HG02623 (cell line): ENCODE measurements around the gene RETSAT.

Source experiments
- ATAC-seq: cut with Tn5 transposase; IDR thresholded peaks from one replicate; pipeline ENCODE4 v1.9.1; 2021; ENCODE audit warnings: moderate library complexity; ENCODE audit not compliant: unreplicated experiment

The RETSAT gene

GRCh38 chr2:85309699-85310321, 44.5 kb downstream of the RETSAT start:
- ATAC-seq: peak; percentile 12

GRCh38 chr2:85308896-85309555, 45.3 kb downstream of the RETSAT start:
- ATAC-seq: no peak

GRCh38 chr2:85308201-85308600, 46.1 kb downstream of the RETSAT start:
- no peak for ATAC-seq

GRCh38 chr2:85307527-85307897, 46.8 kb downstream of the RETSAT start:
- no peak for ATAC-seq

- no peak for ATAC-seq
Observed at GRCh38 chr2:85303780-85304531, 50.4 kb downstream of the RETSAT start.

GRCh38 chr2:85302121-85302520, 52.2 kb downstream of the RETSAT start:
- no peak for ATAC-seq
